ENCODE measurements around the gene CYP4F12. TPM values are rescaled to one million over a fixed set of nuclear protein-coding genes. Genes with fewer than 3 reads are reported as not detected.
A peak's percentile ranks its signal among the peaks of the same experiment; 100 is the strongest.

CYP4F12 gene
- polyA plus RNA-seq, 2 of the 4 experiments (the other 2 are of a cell fraction) = 6.3 to 12.8 TPM

GRCh38 chr19:15671891-15672579 lies 852 bp upstream of the CYP4F12 start:
- CTCF ChIA-PET = interaction anchor here (1.0 kb wide), 1 partner anchor 41 kb away, joined by 3 read pairs; no protein-coding TSS in a partner anchor
- TF ChIP-seq CHD4 (IDR thresholded peaks at IDR 0.05; ENCODE audit: borderline replicate concordance) (0 out of 2 replicates have a peak, but pooled peaks have one; percentile 10), RARB (CRISPR knock-in tag; IDR thresholded peaks at IDR 0.05) (no peak)
- Histone ChIP-seq H3K4me2 (peak overlapping the region; percentile 58), H3K4me3 (no peak overlapping the region), H3K9me3 (no peaks in the 10 kb centered on the region), H3K4me1 (peaks cover 14% of the 10 kb centered on the region; the same call in 2 of the 3 replicates), H3K27ac (peak overlapping the region; percentile 58 to 80)
- POLR2A ChIA-PET = no interaction called here
- no peak for FAIRE-seq
- 62% methylated on average over 9 of the region's 10 CpGs for WGBS (ENCODE audit: missing lambda C conversion rate)
- ATAC-seq = peak in 1 of 2 experiments; percentile 5; a peak in 2 of 6 replicates
- peak in 1 of 2 experiments; percentile 4 for DNase-seq (ENCODE audit: low read depth in 1 of 2, low spot score in 1 of 2)

DNA sequence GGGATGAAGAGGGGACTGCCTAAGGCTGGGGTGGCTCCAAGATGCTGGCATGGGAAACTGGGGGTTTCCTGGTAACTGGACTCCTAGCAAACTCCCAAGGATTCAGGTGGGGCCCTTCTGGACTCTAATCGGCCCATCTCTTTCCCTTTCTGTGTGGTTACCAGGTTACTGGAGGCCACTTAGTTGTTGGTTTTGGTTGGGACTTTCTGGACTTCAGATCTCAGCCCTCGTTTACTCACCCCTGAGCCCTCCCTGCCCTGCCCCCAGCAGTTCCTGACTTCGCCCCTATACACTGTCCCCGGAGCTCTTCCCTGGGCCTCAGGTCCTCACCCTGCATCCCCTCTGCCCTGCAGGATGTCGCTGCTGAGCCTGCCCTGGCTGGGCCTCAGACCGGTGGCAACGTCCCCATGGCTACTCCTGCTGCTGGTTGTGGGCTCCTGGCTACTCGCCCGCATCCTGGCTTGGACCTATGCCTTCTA lies 328 bp downstream of the CYP4F12 start:
- DNase-seq (ENCODE audit: low read depth in 1 of 2, low spot score in 1 of 2) (peak in 1 of 2 experiments; percentile 63), ATAC-seq (peak; percentile 69 to 78), FAIRE-seq (no peak)
- WGBS (ENCODE audit: missing lambda C conversion rate) = 5% methylated on average over 4 of the region's 9 CpGs
- peaks cover 14% of the 10 kb centered on the region; the same call in 2 of the 3 replicates for H3K4me1 ChIP-seq
- peak overlapping the region; percentile 27 to 80; a peak in 5 of 6 replicates for H3K27ac ChIP-seq
- H3K4me3 ChIP-seq = peak overlapping the region; percentile 6; the same call in 1 of the 3 replicates
- POLR2A ChIA-PET = no interaction called here
- CTCF ChIA-PET = interaction anchor here (0.6 to 1.0 kb wide), 2 partner anchors 42 to 232 kb away, joined by 3 read pairs; no protein-coding TSS in a partner anchor
- TF ChIP-seq ZNF302 (CRISPR knock-in tag; IDR thresholded peaks at IDR 0.05) (no peak), RFX5 (IDR thresholded peaks at IDR 0.05) (no peak), KDM5A (IDR thresholded peaks at IDR 0.05) (no peak), NPAS2 (CRISPR knock-in tag; IDR thresholded peaks at IDR 0.05; ENCODE audit: borderline replicate concordance) (no peak), BCL3 (IDR thresholded peaks at IDR 0.05) (no peak), ATOH8 (CRISPR knock-in tag; IDR thresholded peaks at IDR 0.05; ENCODE audit: low read depth) (no peak), ZFP36 (IDR thresholded peaks at IDR 0.05; ENCODE audit: borderline replicate concordance, partially characterized antibody) (no peak), NFE2L2 (conservative IDR thresholded peaks at IDR 0.05; ENCODE audit: low read length) (no peak), ZC3H11A (IDR thresholded peaks at IDR 0.05) (no peak), HEYL (CRISPR knock-in tag; IDR thresholded peaks at IDR 0.05) (no peak), EP300 (IDR thresholded peaks at IDR 0.05) (no peak), JUN (IDR thresholded peaks at IDR 0.05) (no peak), HOXB5 (CRISPR knock-in tag; IDR thresholded peaks at IDR 0.05) (no peak), TFCP2L1 (CRISPR knock-in tag; IDR thresholded peaks at IDR 0.05) (no peak)
- TF ChIP-seq, protein P1, sequence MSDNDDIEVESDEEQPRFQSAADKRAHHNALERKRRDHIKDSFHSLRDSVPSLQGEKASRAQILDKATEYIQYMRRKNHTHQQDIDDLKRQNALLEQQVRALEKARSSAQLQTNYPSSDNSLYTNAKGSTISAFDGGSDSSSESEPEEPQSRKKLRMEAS (IDR thresholded peaks at IDR 0.05) = no peak
- TF ChIP-seq, protein P2, sequence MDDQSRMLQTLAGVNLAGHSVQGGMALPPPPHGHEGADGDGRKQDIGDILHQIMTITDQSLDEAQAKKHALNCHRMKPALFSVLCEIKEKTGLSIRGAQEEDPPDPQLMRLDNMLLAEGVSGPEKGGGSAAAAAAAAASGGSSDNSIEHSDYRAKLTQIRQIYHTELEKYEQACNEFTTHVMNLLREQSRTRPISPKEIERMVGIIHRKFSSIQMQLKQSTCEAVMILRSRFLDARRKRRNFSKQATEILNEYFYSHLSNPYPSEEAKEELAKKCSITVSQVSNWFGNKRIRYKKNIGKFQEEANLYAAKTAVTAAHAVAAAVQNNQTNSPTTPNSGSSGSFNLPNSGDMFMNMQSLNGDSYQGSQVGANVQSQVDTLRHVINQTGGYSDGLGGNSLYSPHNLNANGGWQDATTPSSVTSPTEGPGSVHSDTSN (IDR thresholded peaks at IDR 0.05) = no peak
- TF ChIP-seq, protein P3, sequence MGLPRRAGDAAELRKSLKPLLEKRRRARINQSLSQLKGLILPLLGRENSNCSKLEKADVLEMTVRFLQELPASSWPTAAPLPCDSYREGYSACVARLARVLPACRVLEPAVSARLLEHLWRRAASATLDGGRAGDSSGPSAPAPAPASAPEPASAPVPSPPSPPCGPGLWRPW (IDR thresholded peaks at IDR 0.05) = no peak
- H3K9me3 ChIP-seq = no peaks in the 10 kb centered on the region
- H3K4me2 ChIP-seq = peak overlapping the region; percentile 58

GRCh38 chr19:15675560-15675959 lies 2.7 kb downstream of the CYP4F12 start:
- POLR2A ChIA-PET = no interaction called here
- FAIRE-seq = no peak

More at GRCh38 chr19:15675560-15675959, 2.7 kb downstream of the CYP4F12 start:
- H3K27ac ChIP-seq = no peak overlapping the region
- no peak overlapping the region for H3K4me3 ChIP-seq
- DNase-seq (ENCODE audit: low read depth in 1 of 2, low spot score in 1 of 2) (no peak), ATAC-seq (no peak)
- peaks cover 14% of the 10 kb centered on the region; the same call in 2 of the 3 replicates for H3K4me1 ChIP-seq
- CTCF ChIA-PET = no interaction called here
- 67% methylated on average over 1 of the region's 3 CpGs for WGBS (ENCODE audit: missing lambda C conversion rate)
- no peak for TF ChIP-seq EHMT2 (IDR thresholded peaks at IDR 0.05; ENCODE audit: low read depth)
- TF ChIP-seq HOXB5 (CRISPR knock-in tag; IDR thresholded peaks at IDR 0.05) = no peak
- no peak for TF ChIP-seq POLR2AphosphoS2 (conservative IDR thresholded peaks at IDR 0.05; ENCODE audit: low read length)
- no peak for TF ChIP-seq POLR2A (IDR thresholded peaks at IDR 0.05; ENCODE audit: low read length)
- TF ChIP-seq ZNF302 (CRISPR knock-in tag; IDR thresholded peaks at IDR 0.05) = no peak
- no peak for TF ChIP-seq RARB (CRISPR knock-in tag; IDR thresholded peaks at IDR 0.05)
- TF ChIP-seq GATA3 (IDR thresholded peaks at IDR 0.05; ENCODE audit: borderline replicate concordance) = no peak
- no peak for TF ChIP-seq CBX8 (IDR thresholded peaks at IDR 0.05)
- H3K9me3 ChIP-seq = no peaks in the 10 kb centered on the region
- H3K4me2 ChIP-seq = no peak overlapping the region
